Activated CD4-positive, alpha-beta T cell treated with anti-CD3 and anti-CD28 coated beads for 4 hours (primary cell): Measurements from ENCODE around the gene RASA1.

Experiments used
- DNase-seq, 2 donors: peaks; one replicate each; pipeline ENCODE4 v3.0.0-alpha.2; 2020

The RASA1 gene

DNA sequence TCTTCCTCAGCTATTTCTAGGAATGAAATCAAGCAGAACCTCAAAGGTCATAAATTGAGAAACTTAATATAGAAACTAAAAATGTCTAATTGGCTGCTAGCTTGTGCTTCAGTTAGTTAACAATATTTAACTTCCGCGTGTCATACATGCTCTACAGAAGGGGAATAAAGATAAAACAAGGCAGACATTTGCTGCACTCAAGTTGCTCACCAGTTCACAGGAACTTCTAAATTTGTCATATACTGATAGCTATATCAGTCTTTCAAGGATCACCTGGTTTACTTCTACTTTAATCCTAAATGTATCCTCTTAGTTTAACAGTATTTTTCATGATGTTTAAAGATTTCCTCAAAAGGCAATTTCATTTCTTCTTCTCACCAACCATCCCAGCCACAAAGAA lies 136.7 kb downstream of the RASA1 start:
- no peak for DNase-seq

DNA sequence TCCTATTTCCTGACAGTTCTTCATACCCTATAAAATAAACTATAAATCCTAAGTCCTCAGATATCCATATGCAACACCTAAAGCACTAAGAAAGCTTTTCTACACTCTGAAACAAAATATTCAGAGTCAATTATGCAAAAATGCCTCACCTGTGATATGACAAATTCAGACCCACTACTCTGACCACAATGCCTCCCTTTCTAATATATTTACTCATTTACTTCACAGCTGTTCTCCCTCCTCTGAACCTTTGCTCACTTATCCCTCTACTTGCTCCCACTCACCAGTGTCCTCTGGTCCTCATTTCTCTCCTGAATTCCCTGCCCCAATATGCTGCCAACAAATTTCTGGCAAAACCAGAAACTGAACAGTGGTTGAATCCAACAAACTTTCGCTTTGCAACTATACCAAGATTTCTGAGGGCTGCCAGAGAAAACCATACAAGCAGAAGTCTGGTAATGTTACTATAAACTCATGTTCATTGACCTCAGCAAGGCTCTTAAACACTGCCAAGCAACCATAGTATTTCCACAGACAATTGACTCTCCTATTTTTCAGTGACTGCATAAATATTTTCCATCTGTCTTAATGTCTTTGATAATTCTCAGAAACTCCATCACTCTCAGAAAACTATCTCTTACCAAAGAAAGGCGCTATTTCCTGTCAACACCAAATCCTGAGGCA lies 137.9 kb downstream of the RASA1 start:
- no peak for DNase-seq

DNA sequence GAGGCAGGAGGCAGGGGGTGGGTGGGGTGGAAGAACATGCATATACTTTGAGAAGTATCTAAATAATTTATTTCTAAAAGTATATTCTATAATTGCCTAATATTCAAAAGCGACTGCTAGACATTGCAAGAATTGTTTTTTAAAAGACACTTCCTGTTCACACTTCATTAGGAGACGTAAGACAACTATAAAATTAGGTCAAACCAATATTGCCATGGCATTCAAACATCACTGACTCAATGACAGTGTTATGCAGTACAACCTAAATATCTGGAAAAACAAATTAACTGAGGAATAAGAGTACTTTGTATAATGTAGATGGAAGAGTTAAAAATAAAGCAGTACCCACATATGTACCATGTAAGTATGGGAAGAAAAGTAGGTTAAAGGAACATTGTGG lies 140.5 kb downstream of the RASA1 start:
- no peak for DNase-seq

DNA sequence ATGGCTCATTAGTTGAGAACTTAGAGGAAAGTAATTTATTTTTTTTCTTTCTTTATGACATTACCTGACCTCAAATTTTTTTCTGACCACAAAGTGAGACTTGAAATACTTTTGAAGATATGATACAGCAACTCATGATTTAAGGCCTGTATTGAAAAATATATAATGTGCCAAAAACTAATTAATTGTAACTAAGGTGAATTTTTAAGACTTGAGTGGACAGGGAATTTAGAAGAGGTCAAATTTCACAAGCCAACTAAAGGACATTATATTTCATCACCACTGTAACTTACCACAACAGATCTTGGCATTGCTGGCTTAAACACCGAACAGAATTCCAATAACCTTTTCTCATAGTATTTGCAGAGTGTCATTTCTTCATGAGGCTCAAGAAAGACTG lies 143.2 kb downstream of the RASA1 start:
- no peak for DNase-seq

DNA sequence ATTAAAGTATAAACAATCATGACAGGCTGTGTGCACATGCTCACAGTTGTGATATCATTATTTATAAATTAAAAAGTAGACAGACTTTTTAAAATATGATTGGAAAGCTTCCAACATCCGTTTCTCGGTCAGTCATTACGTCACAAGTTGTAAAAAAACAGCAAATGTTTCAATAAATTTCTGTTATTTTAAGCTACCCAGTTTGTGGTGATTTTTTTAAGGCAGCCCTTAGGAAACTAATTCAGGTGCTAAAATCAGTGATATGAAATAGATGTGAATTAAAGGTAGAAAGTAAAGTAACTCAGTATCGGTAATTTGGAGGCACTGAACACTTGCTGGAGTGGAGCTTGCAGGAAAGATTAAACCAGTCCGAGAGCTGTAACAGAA lies 143.9 kb downstream of the RASA1 start:
- DNase-seq, result no peak

DNA sequence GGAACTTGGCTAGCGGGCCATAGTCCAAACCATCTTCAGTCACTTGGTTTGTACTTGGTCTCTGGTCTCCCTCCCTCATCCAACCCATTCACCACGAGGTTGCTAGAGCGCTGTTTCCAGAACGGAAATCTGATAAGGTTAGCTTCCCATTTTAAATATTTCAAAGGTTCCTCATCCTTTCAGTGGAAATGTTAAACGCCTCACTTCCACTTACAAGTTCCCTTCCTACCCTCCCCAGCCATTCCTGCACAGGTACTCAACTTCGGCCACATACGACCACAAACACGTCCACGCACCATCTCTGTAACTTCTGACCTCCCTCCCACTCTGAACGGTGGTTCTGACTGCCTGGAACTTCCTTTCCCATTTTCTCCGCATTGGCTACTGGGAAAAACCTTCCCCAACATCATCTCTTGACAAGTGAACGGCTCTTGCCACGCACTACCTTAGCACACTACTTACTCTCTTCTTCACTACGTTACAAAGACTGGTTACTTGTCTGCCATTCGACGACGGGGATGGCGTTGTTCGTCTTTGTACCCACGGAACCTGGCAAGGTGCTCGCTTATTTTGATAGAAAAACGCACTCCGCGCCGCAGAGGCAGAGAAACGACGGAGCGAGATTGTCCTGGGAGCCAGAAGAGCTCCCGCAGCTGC lies 144.4 kb downstream of the RASA1 start:
- DNase-seq, result peak; percentile 35 to 38

DNA sequence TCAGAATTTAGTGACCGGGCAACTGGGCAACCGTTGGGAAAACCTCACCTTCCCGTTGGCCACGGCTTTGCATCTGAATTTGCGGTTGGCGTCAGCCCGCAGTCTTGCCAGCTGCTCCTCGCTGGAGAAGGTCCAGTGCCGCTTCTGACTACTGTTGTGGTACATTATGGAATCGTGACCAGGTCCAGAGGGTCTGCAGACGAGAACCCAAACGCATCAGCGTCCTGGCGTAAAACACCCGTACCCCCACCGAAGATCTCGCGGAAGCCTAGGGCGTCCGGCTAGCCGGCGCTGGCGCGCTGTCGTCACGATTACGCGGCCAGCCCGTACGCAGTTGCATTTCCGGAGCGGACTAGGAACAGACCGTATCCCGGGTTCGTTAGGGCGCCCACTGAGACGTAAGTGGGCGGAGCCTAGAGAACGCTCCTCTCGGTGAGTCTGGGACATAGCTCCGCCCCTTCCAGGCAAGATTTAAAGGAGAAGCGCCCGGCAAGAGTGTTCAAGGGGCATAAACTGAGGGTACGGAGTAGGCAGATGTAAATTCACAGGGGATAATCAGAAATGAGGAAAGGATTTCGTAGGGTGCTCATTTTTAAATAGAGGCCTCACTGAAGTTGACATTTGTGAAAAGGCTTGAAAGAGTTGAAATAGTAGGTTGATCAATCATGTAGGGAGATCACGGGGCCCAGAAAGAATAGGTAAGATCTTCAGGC lies 145.1 kb downstream of the RASA1 start, which contains the start of gene CCNH:
TSS of gene CCNH (minus strand) at position 301 of the 713 bp plus-strand sequence. CDS start at position 165, 136 bp downstream.
- peak; percentile 96 for DNase-seq

DNA sequence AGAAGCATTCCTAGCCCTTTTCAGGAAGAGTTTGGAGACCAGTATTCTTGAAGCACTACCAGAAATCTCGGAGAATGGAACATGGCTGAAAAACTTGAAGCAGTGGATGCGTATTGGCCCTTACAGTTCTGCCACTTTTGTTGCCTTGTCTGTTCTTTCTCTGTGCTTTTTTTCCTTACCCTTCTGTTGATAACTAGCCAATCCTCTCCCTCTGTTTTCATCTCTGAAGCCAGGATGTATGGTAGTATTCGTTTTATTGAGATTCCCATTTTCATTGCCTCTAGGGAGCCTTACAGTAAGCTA lies 145.6 kb downstream of the RASA1 start:
- DNase-seq, result no peak

DNA sequence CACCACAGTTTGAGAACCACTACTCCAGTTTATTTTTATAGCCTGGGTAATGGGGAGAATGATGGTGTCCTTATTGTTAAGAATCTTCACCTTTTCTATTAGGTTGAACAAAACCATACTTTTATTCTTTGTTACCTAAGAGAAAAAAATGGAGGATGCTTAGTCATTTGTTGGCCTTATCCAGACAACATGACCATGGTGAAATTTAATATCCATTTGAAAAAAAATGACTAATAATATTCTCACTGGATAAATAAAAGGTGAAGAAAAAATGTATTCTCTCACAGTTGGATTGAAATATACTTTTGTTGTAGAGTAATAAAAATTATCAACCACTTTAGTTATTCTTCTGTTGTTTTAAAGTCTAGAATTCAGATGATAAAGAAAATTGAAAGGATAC lies 150.8 kb downstream of the RASA1 start:
- no peak for DNase-seq

DNA sequence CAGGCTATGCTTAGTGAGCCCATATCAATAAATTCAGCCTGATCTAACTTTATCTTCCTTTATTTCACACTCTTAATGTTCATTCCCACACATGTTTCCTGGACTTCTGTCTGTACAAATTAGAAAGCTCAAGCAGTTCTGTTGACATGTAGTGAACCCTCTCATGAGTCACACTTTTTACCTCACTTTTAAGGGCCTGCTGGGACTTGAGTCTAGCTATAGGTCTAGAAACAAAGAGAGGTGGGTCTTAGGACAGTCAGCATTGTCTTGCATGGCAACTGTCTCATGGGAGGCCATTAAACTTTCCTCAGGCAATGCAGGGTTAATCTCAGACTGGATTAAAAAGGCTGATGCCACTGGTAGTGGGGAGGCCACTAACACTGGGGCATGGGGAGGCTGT lies 153.6 kb downstream of the RASA1 start:
- no peak for DNase-seq

DNA sequence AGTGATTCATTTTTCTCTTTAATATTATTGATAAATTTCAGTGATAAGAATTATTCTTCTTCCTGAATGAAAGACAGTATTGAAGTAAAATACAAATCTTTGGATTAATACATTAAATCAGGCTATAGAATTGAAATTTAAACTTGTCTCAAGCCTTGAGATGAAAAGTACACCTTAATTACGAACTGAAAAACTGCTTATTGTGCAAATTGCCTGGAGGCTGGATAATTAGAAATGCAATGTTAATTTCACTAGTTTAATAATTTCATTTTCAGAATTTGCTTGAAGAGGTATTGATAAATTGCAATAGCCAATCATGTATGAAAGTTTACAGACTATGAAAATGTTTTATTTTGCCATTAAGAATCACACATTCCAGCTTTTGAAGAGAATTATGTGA lies 156.1 kb downstream of the RASA1 start:
- DNase-seq, result no peak

DNA sequence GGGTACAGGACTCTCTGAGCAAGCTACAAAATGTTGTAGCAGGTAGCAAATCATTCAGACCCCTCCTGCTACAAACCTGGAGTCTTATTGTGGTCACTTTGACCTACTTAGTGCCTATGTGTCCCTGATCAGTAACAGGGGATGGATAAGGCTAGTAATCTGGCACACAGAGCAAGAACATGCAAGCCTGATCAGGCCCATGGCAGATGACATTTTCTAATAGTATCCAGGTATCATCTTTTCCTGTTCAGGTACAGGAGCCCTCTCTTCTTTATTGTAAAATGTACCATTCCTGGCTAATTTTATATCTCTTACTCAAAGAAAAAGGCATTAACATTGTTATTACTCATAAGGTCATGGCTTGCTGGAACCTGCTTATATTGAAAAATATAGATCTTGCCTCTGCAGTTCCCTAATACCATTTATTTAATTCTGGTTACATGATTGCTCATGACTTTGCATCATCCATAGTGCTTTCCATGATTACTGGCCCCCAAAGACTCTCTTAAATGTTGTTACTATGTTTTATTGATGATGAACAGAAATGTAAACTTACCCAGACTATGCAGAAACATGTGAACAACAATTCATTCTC lies 163.3 kb downstream of the RASA1 start:
- DNase-seq, result no peak

DNA sequence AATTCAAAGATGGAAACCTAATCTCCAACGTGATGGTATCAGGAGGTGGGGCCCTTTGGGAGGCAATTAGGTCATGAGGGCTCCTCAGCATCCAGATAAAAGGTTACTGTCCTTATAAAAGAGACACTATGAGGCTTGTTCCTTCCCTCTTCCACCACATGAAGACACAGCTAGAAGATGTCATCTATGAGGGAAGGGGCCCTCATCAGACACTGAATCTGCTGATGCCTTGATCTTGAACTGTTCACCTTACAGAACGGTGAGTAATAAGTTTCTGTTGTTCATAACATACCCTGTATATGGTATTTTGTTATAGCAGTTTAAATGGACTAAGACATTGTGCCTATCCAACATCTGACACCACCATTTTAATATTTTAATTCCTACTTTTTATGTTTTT lies 164.8 kb downstream of the RASA1 start:
- no peak for DNase-seq

DNA sequence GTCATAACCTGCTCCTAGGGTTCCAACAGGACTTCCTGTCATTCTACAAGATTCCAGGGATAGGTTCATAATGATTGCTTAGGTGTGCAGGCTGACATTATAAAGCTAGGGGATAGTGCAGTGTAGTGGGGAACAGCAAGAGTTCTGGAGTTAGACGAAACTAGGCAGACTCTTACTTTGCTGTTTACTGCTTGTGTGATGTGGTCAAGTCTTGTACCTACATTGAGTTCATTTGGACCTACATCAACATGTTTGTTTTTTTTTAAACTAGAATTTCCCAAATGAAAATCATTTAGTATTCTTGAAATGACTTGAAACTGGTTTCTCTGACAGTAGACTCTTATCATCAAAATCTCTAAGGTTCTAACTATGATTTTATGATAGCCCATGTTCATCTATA lies 166.3 kb downstream of the RASA1 start:
- no peak for DNase-seq

DNA sequence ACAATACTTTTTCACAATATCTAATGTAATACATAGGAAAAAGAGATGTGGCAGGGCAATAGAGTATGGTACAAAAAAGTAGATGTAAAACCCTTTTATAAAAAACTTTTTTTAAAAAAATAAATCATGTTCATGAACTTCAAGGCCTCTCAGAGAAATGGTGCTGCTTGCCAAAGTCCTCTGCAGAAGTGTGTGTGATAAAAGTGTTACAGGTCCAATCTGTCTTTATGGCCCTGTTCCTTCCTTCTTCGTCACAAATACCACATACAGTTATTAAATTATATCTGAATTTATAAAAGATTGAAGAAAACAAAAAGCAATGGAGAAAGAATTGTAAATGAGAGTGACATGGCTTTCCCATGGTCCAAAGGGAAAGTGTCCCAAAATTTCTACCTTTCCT lies 166.8 kb downstream of the RASA1 start:
- DNase-seq, result no peak

DNA sequence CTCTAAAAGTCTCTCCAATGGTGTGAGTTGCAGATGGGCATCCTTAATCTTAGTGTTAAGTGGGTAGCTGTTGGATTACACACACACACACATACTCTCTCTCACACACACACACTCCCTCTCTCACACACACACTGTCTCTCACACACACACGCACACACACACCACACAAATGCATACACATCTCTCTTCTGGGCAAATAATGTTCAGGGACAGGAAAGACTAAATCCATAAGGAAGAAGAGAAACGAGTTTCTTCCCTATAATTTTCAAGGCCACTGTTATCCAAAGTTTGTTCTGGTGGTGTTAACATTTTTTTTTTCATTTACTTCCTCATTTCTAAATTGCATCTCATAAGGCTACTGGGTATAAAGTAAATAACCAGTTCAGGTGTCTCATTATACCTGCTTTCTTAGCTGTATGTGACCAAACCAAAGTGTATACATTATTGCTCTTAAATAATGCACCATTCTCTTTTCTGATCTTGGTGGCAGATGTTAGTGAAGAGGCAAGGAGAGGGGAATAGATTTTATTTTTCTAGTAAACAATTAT lies 167.5 kb downstream of the RASA1 start:
- DNase-seq, result no peak

DNA sequence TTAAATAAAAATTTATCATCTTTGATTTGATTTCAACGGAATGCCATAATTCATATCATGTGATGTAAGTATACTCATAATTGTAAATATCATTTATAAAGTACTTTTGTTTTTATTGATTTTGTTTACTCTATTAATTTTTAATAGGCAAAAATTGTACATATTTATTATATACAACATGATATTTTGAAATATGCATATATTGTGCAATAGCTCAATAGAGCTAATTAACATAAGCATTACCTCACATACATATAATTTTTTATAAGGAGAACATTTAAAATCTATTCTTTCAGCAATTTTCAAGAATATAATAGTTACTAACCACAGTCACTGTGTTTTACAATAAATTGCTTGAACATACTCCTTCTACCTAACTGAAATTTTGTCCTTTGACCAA lies 170.0 kb downstream of the RASA1 start:
- no peak for DNase-seq

DNA sequence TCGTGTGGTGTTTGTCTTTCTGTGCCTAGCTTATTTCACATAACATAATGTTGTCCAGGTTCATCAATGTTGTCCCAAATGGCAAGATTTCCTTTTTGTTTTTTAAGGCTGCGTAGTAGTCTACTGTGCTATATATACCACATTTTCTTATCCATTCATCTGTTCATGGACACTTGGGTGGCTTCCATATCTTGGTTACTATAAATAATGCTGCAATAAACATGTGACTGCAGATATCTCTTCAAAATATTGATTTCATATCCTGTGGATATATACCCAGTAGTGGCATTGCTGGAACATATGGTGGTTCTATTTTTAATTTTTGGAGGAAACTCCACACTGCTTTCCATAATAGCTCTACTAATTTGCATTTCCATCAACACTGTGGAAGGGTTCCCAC lies 170.5 kb downstream of the RASA1 start:
- DNase-seq, result no peak
